ENCODE measurements around the gene PRUNE2.

- TF ChIP-seq CTCF (IDR thresholded peaks at IDR 0.05; ENCODE audit: poor library complexity): no peak
- no peak for TF ChIP-seq EZH2 (IDR thresholded peaks at IDR 0.05; ENCODE audit: borderline replicate concordance)
- TF ChIP-seq EZH2phosphoT487 (IDR thresholded peaks at IDR 0.05; ENCODE audit: low read depth, severe bottlenecking, unreplicated experiment): no peak
These were observed 187.7 kb downstream of the PRUNE2 start for GRCh38 chr9:76718166-76718565.

Data from hepatocyte (in vitro differentiated cells).